ENCODE results near the gene IGFBP6.

IGFBP6 gene

GRCh38 chr12:53122961-53123468 lies 25.5 kb downstream of the IGFBP6 start:
- no peak for DNase-seq

GRCh38 chr12:53123578-53124351 lies 26.3 kb downstream of the IGFBP6 start:
- no peak for DNase-seq

- no peak for DNase-seq
Measured at GRCh38 chr12:53124352-53124723, 26.9 kb downstream of the IGFBP6 start.

DNA sequence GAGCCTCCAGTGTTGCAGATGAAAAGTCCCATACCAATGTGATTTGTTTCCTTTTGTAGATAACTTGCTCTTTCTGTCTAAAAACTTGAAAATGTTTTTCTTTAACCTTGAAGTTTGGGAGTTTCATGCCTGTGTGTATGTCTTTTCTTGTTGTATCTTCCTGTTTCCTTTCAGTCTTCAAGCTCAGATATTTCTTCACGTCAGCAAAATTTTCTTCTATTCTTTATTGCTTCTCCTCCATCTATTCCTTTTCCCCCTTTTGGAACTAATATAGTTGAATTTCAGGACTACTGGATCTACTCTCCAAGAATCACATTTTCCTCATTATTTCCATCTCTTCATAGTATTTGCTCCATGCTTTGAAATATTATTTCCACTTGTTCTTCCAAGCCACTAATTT lies 29.7 kb downstream of the IGFBP6 start:
- no peak for DNase-seq

DNA sequence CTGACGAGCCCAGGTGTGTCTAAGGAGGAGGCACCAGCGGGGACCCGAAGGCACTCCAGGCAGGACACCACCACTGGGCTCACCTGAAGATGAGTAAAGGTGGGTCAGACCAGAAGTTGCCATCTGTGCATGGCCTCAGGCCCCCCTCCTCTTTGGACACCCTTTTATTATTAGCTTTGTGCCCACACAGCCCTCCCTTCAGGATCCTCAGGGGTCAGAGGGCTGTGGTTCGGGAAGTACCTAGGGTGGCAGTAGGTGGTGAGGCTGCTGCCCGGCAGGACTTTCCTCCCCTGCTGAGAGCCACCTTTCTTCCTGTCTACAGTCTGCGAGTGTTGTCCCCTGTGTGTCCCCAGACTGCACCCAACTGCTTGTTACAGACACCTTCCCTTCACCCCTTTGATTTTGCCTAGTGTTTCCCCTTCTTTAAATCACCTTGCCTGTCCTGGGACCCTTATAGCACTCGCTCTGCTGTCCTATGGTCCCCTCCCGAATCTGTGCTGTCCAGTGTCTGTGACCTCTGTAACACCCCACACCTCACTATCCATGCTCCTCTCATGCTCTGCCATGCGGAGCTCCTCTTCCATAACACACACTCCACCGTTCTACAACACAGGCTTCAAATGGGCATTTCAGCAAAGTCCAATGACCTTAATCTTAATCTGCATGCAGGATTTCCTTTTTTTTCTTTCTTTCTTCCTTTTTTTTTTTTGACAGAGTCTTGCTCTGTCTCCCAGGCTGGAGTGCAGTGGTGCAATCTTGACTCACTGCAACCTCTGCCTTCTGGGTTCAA lies 31.5 kb downstream of the IGFBP6 start:
- no peak for DNase-seq

- DNase-seq, result no peak
Measured at GRCh38 chr12:53131844-53132243, 34.4 kb downstream of the IGFBP6 start.

DNA sequence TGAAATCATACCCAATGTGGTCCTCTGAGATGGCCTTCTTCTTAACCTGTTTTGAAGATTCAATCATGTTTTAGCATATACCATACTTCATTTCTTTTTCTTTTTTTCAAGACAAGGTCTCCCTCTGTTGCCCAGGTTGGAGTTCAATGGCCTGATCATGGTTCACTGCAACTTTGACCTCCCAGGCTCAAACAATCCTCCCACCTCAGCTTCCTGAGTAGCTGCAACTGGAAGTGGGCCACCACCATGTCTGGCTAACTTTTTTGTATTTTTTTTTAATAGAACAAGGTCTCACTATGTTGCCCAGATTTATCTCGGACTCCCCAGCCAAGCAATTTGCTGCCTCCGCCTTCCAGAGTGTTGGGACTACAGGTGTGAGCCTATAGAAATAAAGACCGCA lies 36.3 kb downstream of the IGFBP6 start:
- DNase-seq, result no peak

GRCh38 chr12:53143355-53143754 lies 45.9 kb downstream of the IGFBP6 start:
- no peak for DNase-seq

- no peak for DNase-seq
Measured at GRCh38 chr12:53145383-53146260, 48.2 kb downstream of the IGFBP6 start.

DNA sequence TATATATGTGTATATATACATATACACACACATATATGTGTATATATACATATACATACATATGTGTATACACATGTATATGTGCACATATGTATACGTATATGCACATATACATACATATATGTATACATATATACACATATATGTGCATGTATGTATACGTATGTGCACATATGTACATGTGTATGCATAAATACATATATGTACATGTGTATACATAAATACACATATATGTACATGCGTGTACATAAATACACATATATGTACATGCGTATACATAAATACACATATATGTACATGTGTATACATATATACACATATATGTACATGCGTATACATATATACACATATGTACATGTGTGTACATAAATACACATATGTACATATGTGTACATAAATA lies 49.7 kb downstream of the IGFBP6 start:
- DNase-seq, result no peak

- no peak for DNase-seq
Measured at GRCh38 chr12:53147653-53148052, 50.2 kb downstream of the IGFBP6 start.

DNA sequence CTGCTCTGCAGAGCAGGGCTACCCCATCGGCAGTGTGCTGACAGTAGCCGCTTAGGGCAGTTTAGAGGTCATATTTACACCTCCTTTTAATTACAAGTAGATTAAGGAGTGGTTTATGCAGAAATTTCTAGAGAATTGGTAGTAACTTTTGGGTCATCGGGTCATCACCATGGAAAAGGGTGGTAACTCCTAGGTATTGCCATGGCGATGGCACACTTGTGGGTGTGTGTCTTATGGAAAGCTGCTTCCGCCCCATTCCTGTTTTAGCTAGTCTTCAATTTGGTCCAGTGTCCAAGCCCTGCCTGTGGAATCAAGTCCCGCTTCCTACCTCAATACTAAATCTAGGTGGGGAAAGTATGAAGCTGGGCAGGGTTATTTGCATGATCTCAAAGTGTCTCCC lies 53.6 kb downstream of the IGFBP6 start:
- DNase-seq, result no peak
